Measurements from ENCODE around the gene TTC6. TPM values are rescaled to one million over a fixed set of nuclear protein-coding genes. Genes with fewer than 3 reads are reported as not detected.

TTC6 gene
- total RNA-seq, 1 donor from 2014 or later = not detected

DNA sequence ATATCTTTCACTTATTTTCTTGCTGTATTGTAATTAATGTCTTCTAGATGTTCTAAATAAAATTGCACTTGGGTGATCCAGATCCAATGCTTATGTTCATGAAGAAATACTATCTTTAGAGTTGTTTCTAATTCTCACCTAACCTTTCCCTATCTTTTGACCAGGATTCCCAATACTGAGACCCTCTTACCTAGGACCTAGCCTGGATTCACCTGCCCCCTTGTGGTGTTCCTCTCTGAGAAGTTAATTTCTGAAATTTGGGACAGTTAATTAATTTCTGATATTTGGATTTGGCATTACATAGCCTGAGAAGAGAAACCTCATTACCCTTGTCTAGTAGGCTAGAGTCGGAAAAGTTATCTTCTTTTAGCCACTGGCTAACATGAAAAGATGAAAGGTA is 29.9 kb upstream of the TTC6 start:
- Mint-ChIP-seq H3K36me3 (ENCODE audit: low read depth) (no peaks in the 10 kb centered on the region), H3K4me1 (no peaks in the 10 kb centered on the region), H3K27me3 (no peaks in the 10 kb centered on the region), H3K4me3 (no peak overlapping the region), H3K27ac (no peak overlapping the region), H3K9me3 (no peaks in the 10 kb centered on the region)
- intact Hi-C loops (cut with micrococcal nuclease) = no loop called here
- ChIA-PET CTCF (no interaction called here), POLR2A (no interaction called here)
- DNase-seq (no peak), ATAC-seq (ENCODE audit: low read depth) (no peak)
- TF ChIP-seq, protein P1, sequence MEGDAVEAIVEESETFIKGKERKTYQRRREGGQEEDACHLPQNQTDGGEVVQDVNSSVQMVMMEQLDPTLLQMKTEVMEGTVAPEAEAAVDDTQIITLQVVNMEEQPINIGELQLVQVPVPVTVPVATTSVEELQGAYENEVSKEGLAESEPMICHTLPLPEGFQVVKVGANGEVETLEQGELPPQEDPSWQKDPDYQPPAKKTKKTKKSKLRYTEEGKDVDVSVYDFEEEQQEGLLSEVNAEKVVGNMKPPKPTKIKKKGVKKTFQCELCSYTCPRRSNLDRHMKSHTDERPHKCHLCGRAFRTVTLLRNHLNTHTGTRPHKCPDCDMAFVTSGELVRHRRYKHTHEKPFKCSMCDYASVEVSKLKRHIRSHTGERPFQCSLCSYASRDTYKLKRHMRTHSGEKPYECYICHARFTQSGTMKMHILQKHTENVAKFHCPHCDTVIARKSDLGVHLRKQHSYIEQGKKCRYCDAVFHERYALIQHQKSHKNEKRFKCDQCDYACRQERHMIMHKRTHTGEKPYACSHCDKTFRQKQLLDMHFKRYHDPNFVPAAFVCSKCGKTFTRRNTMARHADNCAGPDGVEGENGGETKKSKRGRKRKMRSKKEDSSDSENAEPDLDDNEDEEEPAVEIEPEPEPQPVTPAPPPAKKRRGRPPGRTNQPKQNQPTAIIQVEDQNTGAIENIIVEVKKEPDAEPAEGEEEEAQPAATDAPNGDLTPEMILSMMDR (IDR thresholded peaks at IDR 0.05) = no peak

DNA sequence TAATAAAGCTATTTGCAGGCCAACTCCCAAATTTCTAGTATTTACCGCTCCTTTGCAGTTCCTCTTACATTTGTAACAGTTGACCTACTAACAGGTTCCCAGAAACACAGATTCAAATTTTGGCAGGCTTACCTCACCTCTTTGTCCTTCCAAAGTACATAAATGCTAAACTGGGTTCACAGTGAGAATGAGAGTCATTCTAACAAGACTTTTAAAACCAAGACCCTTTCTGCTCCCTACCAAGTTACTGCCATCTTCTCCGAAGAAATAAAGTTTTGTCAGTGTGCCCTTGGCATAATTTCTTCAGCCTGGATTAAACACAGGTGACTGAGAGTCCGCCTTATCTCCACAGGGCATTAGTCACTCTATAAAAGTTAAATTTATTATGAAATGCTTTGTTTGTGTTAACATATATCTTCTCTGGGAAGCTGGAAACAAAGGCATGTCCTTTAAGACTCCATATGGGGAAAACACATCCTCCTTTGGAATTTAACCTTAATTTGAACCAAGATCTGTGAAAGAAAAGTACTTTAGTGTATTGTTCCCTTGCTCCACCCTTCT is 28.5 kb upstream of the TTC6 start:
- TF ChIP-seq, protein P1 (IDR thresholded peaks at IDR 0.05) = no peak
- Mint-ChIP-seq H3K27me3 (no peaks in the 10 kb centered on the region), H3K36me3 (ENCODE audit: low read depth) (no peaks in the 10 kb centered on the region), H3K27ac (no peak overlapping the region), H3K4me1 (no peaks in the 10 kb centered on the region), H3K9me3 (no peaks in the 10 kb centered on the region), H3K4me3 (no peak overlapping the region)
- no peak for ATAC-seq (ENCODE audit: low read depth)
- POLR2A ChIA-PET = no interaction called here
- intact Hi-C loops (cut with micrococcal nuclease) = no loop called here
- CTCF ChIA-PET = no interaction called here
- DNase-seq = no peak

DNA sequence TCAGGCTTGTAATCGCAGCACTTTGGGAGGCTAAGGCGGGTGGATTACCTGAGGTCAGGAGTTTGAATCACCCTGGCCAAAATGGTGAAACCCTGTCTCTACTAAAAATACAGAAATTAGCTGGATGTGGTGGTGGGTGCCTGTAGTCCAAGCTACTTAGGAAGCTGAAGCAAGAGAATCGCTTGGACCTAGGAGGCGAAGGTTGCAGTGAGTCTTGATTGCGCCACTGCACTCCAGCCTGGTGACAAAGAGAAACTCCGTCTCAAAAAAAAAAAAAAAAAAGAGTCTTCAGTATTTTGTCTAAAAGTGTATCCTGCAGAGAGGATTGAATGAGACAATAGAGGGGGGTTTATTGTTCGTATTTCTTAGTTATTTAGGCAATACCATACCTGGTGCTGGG is 25.7 kb upstream of the TTC6 start:
- H3K27me3 Mint-ChIP-seq = no peaks in the 10 kb centered on the region
- POLR2A ChIA-PET = interaction anchor here (0.7 kb wide), 1 partner anchor 8 kb away, joined by 6 read pairs; no protein-coding TSS in a partner anchor
- no peak overlapping the region for H3K4me3 Mint-ChIP-seq
- H3K9me3 Mint-ChIP-seq = no peaks in the 10 kb centered on the region
- H3K36me3 Mint-ChIP-seq (ENCODE audit: low read depth) = no peaks in the 10 kb centered on the region
- no peak overlapping the region for H3K27ac Mint-ChIP-seq
- CTCF ChIA-PET = no interaction called here
- intact Hi-C loops (cut with micrococcal nuclease) = no loop called here
- DNase-seq (no peak), ATAC-seq (ENCODE audit: low read depth) (no peak)
- TF ChIP-seq, protein P1 (IDR thresholded peaks at IDR 0.05) = no peak
- H3K4me1 Mint-ChIP-seq = no peaks in the 10 kb centered on the region

DNA sequence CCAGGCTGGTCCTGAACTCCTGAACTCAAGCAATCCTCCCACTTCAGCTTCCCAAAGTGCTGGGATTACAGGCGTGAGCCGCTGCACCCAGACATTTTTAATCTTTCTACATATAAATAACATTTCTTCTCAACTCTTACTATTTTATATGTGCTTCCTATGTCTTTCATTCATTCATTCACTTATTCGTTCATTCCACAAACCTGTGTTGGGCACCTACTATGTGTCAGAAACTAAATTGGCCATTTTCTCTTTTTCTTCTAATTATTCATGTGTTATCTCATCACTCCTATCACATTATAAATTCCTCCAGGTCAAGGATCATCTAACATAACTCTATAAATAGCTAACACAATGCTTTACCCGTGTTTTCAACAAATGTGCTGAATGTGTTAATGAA is 24.0 kb upstream of the TTC6 start:
- Mint-ChIP-seq H3K4me3 (no peak overlapping the region), H3K27ac (no peak overlapping the region), H3K36me3 (ENCODE audit: low read depth) (no peaks in the 10 kb centered on the region), H3K4me1 (no peaks in the 10 kb centered on the region), H3K9me3 (no peaks in the 10 kb centered on the region), H3K27me3 (no peaks in the 10 kb centered on the region)
- TF ChIP-seq, protein P1 (IDR thresholded peaks at IDR 0.05) = no peak
- DNase-seq (no peak), ATAC-seq (ENCODE audit: low read depth) (no peak)
- intact Hi-C loops (cut with micrococcal nuclease) = no loop called here
- ChIA-PET POLR2A (no interaction called here), CTCF (no interaction called here)

DNA sequence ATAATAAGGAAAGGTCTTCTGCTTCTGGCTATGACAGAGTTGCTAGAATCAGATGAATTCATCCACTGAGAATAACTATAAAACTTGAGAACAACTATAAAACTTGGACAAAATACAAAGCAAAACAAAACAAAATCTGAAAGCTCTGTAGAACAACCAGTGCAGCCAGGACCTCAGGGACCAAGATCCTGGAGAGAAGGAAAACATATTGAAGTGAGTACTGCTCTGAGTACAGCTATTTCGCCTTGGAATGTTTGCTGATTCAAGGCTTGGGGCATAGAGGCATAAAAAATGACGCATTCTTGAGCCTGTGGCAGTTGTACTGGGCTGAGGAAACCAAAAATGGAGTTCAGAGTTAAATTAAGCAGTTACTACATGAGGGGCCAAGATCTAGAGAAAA is 22.1 kb upstream of the TTC6 start:
- Mint-ChIP-seq H3K36me3 (ENCODE audit: low read depth) (no peaks in the 10 kb centered on the region), H3K4me3 (no peak overlapping the region), H3K27me3 (no peaks in the 10 kb centered on the region), H3K27ac (no peak overlapping the region), H3K9me3 (no peaks in the 10 kb centered on the region), H3K4me1 (no peaks in the 10 kb centered on the region)
- ATAC-seq (ENCODE audit: low read depth) (no peak), DNase-seq (no peak)
- POLR2A ChIA-PET = no interaction called here
- intact Hi-C loops (cut with micrococcal nuclease) = no loop called here
- CTCF ChIA-PET = no interaction called here
- TF ChIP-seq, protein P1 (IDR thresholded peaks at IDR 0.05) = no peak
